Stimulated activated CD4-positive, alpha-beta T cell treated with anti-CD3 and anti-CD28 coated beads, Interleukin-2, amount 100 ng/mL, for 24 hours (primary cell): ENCODE data around the gene MGAT4D.
"Not testable (repeated sequence)": the region's sequence is repeated elsewhere in the genome, so short reads cannot be mapped to it uniquely, and the experiment has no call there.

ENCODE experiments used
- DNase-seq, 2 donors: peaks; one replicate each; pipeline ENCODE4 v3.0.0-alpha.2; 2020

MGAT4D gene

GRCh38 chr4:140497747-140498636 is at the start of gene MGAT4D:
Gene MGAT4D, minus strand, starts transcription at chr4:140498293. Its CDS starts 71 bp downstream, at chr4:140498222.
- DNase-seq = peak in 1 of 2 donors; percentile 9

GRCh38 chr4:140533951-140534480 is 35.9 kb upstream of the MGAT4D start:
- DNase-seq = no peak

GRCh38 chr4:140529434-140529833 is 31.3 kb upstream of the MGAT4D start:
- no peak for DNase-seq

- DNase-seq = peak; percentile 97
These were observed 26.0 kb upstream of the MGAT4D start, which contains the start of gene ELMOD2 for GRCh38 chr4:140523857-140524742. Gene ELMOD2, plus strand, starts transcription at chr4:140524168. Its CDS starts 1,261 bp downstream, at chr4:140525429.

GRCh38 chr4:140523370-140523856 is 25.3 kb upstream of the MGAT4D start:
- DNase-seq = no peak

GRCh38 chr4:140515423-140515822 is 17.3 kb upstream of the MGAT4D start:
- DNase-seq = no peak

GRCh38 chr4:140513765-140514164 is 15.7 kb upstream of the MGAT4D start:
- DNase-seq = not testable (repeated sequence)

- DNase-seq = no peak
These were observed 6.2 kb upstream of the MGAT4D start for GRCh38 chr4:140504261-140504660.

GRCh38 chr4:140499391-140499790 is 1.3 kb upstream of the MGAT4D start:
- DNase-seq = no peak

GRCh38 chr4:140497405-140497746 is 717 bp downstream of the MGAT4D start:
- no peak for DNase-seq

- no peak for DNase-seq
These were observed 12.2 kb downstream of the MGAT4D start for GRCh38 chr4:140485939-140486338.

GRCh38 chr4:140483445-140483844 is 14.6 kb downstream of the MGAT4D start:
- no peak for DNase-seq

- no peak for DNase-seq
These were observed 25.9 kb downstream of the MGAT4D start for GRCh38 chr4:140472156-140472555.

GRCh38 chr4:140469791-140470733 is 28.0 kb downstream of the MGAT4D start:
- no peak for DNase-seq

GRCh38 chr4:140466146-140466545 is 31.9 kb downstream of the MGAT4D start:
- DNase-seq = no peak

- no peak for DNase-seq
These were observed 34.5 kb downstream of the MGAT4D start for GRCh38 chr4:140463614-140464013.

GRCh38 chr4:140463182-140463581 is 34.9 kb downstream of the MGAT4D start:
- DNase-seq = no peak

- no peak for DNase-seq
These were observed 47.7 kb downstream of the MGAT4D start for GRCh38 chr4:140450352-140450751.

GRCh38 chr4:140448830-140449229 is 49.3 kb downstream of the MGAT4D start:
- DNase-seq = no peak

GRCh38 chr4:140448162-140448561 is 49.9 kb downstream of the MGAT4D start:
- DNase-seq = no peak

- DNase-seq = not testable (repeated sequence)
These were observed 53.7 kb downstream of the MGAT4D start for GRCh38 chr4:140444347-140444746.

- DNase-seq = no peak
These were observed 58.4 kb downstream of the MGAT4D start for GRCh38 chr4:140439644-140440142.
